ENCODE results near the gene RRP9. TPM values are rescaled to one million over a fixed set of nuclear protein-coding genes. Genes with fewer than 3 reads are reported as not detected.

RRP9 gene
- total and polyA plus RNA-seq, 12 donors: 8.5 to 30.2 (median 10.1) TPM

DNA sequence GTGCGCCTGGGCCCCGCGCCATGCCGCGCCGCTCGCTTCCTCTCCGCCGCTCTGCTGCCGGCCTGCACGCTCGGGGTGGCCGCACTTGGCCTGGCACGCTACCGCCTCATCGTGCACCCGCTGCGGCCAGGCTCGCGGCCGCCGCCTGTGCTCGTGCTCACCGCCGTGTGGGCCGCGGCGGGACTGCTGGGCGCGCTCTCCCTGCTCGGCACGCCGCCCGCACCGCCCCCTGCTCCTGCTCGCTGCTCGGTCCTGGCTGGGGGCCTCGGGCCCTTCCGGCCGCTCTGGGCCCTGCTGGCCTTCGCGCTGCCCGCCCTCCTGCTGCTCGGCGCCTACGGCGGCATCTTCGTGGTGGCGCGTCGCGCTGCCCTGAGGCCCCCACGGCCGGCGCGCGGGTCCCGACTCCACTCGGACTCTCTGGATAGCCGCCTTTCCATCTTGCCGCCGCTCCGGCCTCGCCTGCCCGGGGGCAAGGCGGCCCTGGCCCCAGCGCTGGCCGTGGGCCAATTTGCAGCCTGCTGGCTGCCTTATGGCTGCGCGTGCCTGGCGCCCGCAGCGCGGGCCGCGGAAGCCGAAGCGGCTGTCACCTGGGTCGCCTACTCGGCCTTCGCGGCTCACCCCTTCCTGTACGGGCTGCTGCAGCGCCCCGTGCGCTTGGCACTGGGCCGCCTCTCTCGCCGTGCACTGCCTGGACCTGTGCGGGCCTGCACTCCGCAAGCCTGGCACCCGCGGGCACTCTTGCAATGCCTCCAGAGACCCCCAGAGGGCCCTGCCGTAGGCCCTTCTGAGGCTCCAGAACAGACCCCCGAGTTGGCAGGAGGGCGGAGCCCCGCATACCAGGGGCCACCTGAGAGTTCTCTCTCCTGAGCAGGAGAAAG is 14.4 kb upstream of the RRP9 start:
- peaks cover 0 to 41% (median 17%) of the 10 kb centered on the region in 9 donors for H3K36me3 ChIP-seq
- peak overlapping the region; percentile 18 to 63 (median 52) for H3K4me3 ChIP-seq
- WGBS, 2 donors: 3% methylated on average over 93 to 97 of the region's 97 CpGs
- H3K27ac ChIP-seq: peak overlapping the region; percentile 75 to 89 (median 82)
- ATAC-seq (peak; percentile 74 to 93 (median 80)), DNase-seq (peak; percentile 50 to 70)
- no peaks in the 10 kb centered on the region for H3K9me3 ChIP-seq
- TF ChIP-seq, protein P1, sequence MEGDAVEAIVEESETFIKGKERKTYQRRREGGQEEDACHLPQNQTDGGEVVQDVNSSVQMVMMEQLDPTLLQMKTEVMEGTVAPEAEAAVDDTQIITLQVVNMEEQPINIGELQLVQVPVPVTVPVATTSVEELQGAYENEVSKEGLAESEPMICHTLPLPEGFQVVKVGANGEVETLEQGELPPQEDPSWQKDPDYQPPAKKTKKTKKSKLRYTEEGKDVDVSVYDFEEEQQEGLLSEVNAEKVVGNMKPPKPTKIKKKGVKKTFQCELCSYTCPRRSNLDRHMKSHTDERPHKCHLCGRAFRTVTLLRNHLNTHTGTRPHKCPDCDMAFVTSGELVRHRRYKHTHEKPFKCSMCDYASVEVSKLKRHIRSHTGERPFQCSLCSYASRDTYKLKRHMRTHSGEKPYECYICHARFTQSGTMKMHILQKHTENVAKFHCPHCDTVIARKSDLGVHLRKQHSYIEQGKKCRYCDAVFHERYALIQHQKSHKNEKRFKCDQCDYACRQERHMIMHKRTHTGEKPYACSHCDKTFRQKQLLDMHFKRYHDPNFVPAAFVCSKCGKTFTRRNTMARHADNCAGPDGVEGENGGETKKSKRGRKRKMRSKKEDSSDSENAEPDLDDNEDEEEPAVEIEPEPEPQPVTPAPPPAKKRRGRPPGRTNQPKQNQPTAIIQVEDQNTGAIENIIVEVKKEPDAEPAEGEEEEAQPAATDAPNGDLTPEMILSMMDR (IDR thresholded peaks at IDR 0.05): peak; percentile 31 to 54 (median 49)
- peaks cover 0 to 23% (median 0%) of the 10 kb centered on the region in 7 donors for H3K27me3 ChIP-seq
- intact Hi-C loops (cut with DNase I): no loop called here
- peaks cover 3 to 29% (median 17%) of the 10 kb centered on the region in 9 donors for H3K4me1 ChIP-seq

DNA sequence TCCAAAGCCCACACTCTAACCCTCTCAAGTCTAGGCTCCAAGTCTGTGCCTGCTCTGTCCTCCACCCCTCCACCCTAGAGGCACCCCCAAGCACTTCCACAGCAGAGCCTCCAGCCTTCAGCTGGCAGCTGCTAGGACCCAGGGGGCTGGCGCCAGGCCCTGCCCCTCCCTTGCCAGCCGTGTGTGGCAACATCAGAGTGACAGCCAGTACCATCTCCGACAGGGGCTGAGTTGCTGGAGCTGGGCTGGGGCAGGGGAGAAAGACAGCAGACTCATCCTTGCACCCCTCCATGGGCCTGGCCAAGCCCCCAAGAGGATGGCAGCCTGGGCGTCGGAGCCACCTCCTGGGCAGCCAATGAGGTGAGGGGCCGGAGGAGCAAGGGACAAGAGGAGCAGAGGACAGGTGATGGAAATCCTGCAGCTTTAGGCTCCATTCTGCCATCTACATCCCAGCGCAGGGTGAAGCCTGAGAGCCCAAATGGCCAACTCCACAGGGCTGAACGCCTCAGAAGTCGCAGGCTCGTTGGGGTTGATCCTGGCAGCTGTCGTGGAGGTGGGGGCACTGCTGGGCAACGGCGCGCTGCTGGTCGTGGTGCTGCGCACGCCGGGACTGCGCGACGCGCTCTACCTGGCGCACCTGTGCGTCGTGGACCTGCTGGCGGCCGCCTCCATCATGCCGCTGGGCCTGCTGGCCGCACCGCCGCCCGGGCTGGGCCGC is 13.6 kb upstream of the RRP9 start, which contains the start of gene GPR62:
Gene GPR62, plus strand, starts transcription at position 207 of the 718 bp plus-strand sequence. Its CDS starts 272 bp downstream, at position 479.
- peaks cover 0 to 23% (median 0%) of the 10 kb centered on the region in 7 donors for H3K27me3 ChIP-seq
- peak within 1 kb of the TSS; percentile 75 to 89 (median 82) for H3K27ac ChIP-seq
- peaks cover 0 to 29% (median 15%) of the 10 kb centered on the region in 9 donors for H3K4me1 ChIP-seq
- no peaks in the 10 kb centered on the region for H3K9me3 ChIP-seq
- peak within 1 kb of the TSS; percentile 18 to 63 (median 52) for H3K4me3 ChIP-seq
- DNase-seq (no peak), ATAC-seq (peak in 2 of 8 donors; percentile 6 to 16)
- WGBS, 2 donors: 18 to 32% methylated on average over 33 of the region's 33 CpGs
- intact Hi-C loops (cut with DNase I): no loop called here
- TF ChIP-seq, protein P1 (IDR thresholded peaks at IDR 0.05): no peak
- H3K36me3 ChIP-seq: peaks cover 0 to 33% (median 17%) of the 10 kb centered on the region in 9 donors

- TF ChIP-seq, protein P1 (IDR thresholded peaks at IDR 0.05): no peak
- H3K27me3 ChIP-seq: peaks cover 0 to 23% (median 0%) of the 10 kb centered on the region in 7 donors
- WGBS, 2 donors: 86 to 100% methylated on average over 1 of the region's 1 CpG
- intact Hi-C loops (cut with DNase I): no loop called here
- H3K27ac ChIP-seq: no peak overlapping the region
- peaks cover 0 to 29% (median 15%) of the 10 kb centered on the region in 9 donors for H3K4me1 ChIP-seq
- no peak for ATAC-seq
- H3K9me3 ChIP-seq: no peaks in the 10 kb centered on the region
- H3K4me3 ChIP-seq: no peak overlapping the region
- DNase-seq: no peak
- peaks cover 0 to 33% (median 12%) of the 10 kb centered on the region in 9 donors for H3K36me3 ChIP-seq
Measured at GRCh38 chr3:51954713-51955112, 13.0 kb upstream of the RRP9 start.

- ATAC-seq (no peak), DNase-seq (no peak)
- no peak overlapping the region for H3K4me3 ChIP-seq
- H3K27ac ChIP-seq: no peak overlapping the region
- TF ChIP-seq, protein P1 (IDR thresholded peaks at IDR 0.05): no peak
- H3K36me3 ChIP-seq: peaks cover 0 to 33% (median 10%) of the 10 kb centered on the region in 9 donors
- peaks cover 0 to 23% (median 0%) of the 10 kb centered on the region in 7 donors for H3K27me3 ChIP-seq
- intact Hi-C loops (cut with DNase I): no loop called here
- WGBS, 2 donors: 77 to 78% methylated on average over 6 of the region's 6 CpGs
- no peaks in the 10 kb centered on the region for H3K9me3 ChIP-seq
- H3K4me1 ChIP-seq: peaks cover 0 to 29% (median 15%) of the 10 kb centered on the region in 9 donors
Measured at GRCh38 chr3:51954105-51954504, 12.4 kb upstream of the RRP9 start.

Data from heart right ventricle (tissue), 16 donors.